Hepatocyte (in vitro differentiated cells): ENCODE results near the gene NDUFB8. TPM values are rescaled to one million over a fixed set of nuclear protein-coding genes. Genes with fewer than 3 reads are reported as not detected.

Experiments used
- DNase-seq: peaks from one replicate; pipeline ENCODE4 v3.0.0-alpha.2; 2016; ENCODE audit warnings: low spot score
- H2AFZ ChIP-seq: fragments of 200-600 bp; sonication (generic); 2 replicates; pipeline ENCODE4 v1.6.0; 2016; ENCODE audit warnings: antibody characterized with exemption, mild to moderate bottlenecking
- H3K27ac ChIP-seq: fragments of 200-600 bp; sonication (generic); 2 replicates; pipeline ENCODE4 v1.5.1; 2016; ENCODE audit warnings: mild to moderate bottlenecking
- H3K27me3 ChIP-seq: fragments of 200-600 bp; sonication (generic); 2 replicates; pipeline ENCODE4 v1.6.1; 2016
- H3K36me3 ChIP-seq: fragments of 200-600 bp; sonication (generic); replicated peaks from 2 replicates; pipeline ENCODE4 v1.5.1; 2016; ENCODE audit warnings: low read depth; ENCODE audit not compliant: insufficient read depth
- H3K4me1 ChIP-seq: fragments of 200-600 bp; sonication (generic); 2 replicates; pipeline ENCODE4 v1.5.1; 2016; ENCODE audit warnings: mild to moderate bottlenecking, moderate library complexity; ENCODE audit not compliant: insufficient read depth
- H3K4me2 ChIP-seq: fragments of 200-600 bp; sonication (generic); 2 replicates; pipeline ENCODE4 v1.6.0; 2016
- H3K4me3 ChIP-seq: fragments of 200-600 bp; sonication (generic); 2 replicates; pipeline ENCODE4 v1.5.1; 2016; ENCODE audit warnings: mild to moderate bottlenecking
- H3K79me2 ChIP-seq: fragments of 200-600 bp; sonication (generic); 2 replicates; pipeline ENCODE4 v1.6.0; 2017; ENCODE audit warnings: mild to moderate bottlenecking
- H3K9me2 ChIP-seq: fragments of 200-600 bp; sonication (generic); replicated peaks from 2 replicates; pipeline ENCODE4 v1.6.0; 2017; ENCODE audit warnings: mild to moderate bottlenecking; ENCODE audit not compliant: insufficient read depth
- H3K9me3 ChIP-seq: fragments of 200-600 bp; sonication (generic); 2 replicates; pipeline ENCODE4 v1.5.1; 2016; ENCODE audit warnings: low read depth, mild to moderate bottlenecking
- H4K20me1 ChIP-seq: fragments of 200-600 bp; sonication (generic); 2 replicates; pipeline ENCODE4 v1.6.0; 2016; ENCODE audit warnings: mild to moderate bottlenecking; ENCODE audit not compliant: insufficient read depth, poor library complexity, severe bottlenecking
- EZH2 ChIP-seq: fragments of 200-600 bp; sonication (generic); IDR thresholded peaks from 2 replicates; pipeline ENCODE4 v1.6.1; 2016; ENCODE audit warnings: antibody characterized with exemption, mild to moderate bottlenecking, borderline replicate concordance
- EZH2phosphoT487 ChIP-seq: fragments of 200-600 bp; sonication (generic); IDR thresholded peaks from one replicate; pipeline ENCODE4 v1.6.1; 2018; ENCODE audit warnings: antibody characterized with exemption, mild to moderate bottlenecking, low read depth, moderate library complexity; ENCODE audit not compliant: unreplicated experiment, severe bottlenecking
- WGBS: methylation state at CpG from one replicate; pipeline ENCODE4 v1.1.6; 2016; ENCODE audit warnings: low lambda C conversion rate; ENCODE audit errors: missing lambda C conversion rate; 5-methylcytosine and 5-hydroxymethylcytosine counted together
- polyA plus RNA-seq: library from polyadenylated mRNA; unstranded; fragments of >200 nt; fragmentation: Nextera tagmentation; extraction: Ambion mirVana; gene quantifications from 2 replicates; pipeline ENCODE4 v1.2.1, GENCODE V29; 2016
- total RNA-seq: library from RNA; depleted of rRNA; stranded (reverse); fragments of >200 nt; gene quantifications from 2 replicates; pipeline ENCODE4 v1.2.3, GENCODE V29; 2014
- TF ChIP-seq, protein P1 (sequence below): fragments of 200-600 bp; sonication (generic); IDR thresholded peaks from 2 replicates; pipeline ENCODE4 v1.5.1; 2016; ENCODE audit warnings: antibody characterized with exemption, mild to moderate bottlenecking; ENCODE audit not compliant: poor library complexity

Gene NDUFB8
- total and polyA plus RNA-seq, 2 experiments from 2014 or later = 124 to 355 TPM

DNA sequence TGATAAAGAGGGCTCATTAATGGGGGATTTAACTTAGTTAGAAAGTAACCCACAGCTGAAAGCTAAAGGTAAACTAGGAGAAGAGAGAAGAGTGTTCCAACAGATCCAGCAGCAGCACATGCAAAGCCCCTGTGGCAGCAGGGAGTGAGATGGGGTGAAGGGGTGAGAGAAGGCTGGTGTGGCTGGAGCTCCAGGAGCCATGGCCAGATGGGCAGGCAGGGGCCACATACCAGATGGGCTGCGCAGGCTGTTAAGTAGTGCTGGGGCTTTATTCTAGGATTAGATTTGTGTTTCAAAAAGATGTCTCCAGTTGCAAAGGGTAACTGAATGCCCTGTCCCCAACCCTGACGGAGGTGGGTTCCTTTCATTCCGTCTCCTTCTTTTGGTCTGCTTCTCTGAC lies 39.2 kb upstream of the NDUFB8 start:
- Histone ChIP-seq H4K20me1 (no peaks in the 10 kb centered on the region), H3K36me3 (no peaks in the 10 kb centered on the region), H3K4me2 (no peak overlapping the region), H2AFZ (no peak overlapping the region), H3K27ac (no peak overlapping the region), H3K4me3 (no peak overlapping the region), H3K9me3 (no peaks in the 10 kb centered on the region), H3K27me3 (peaks cover 63% of the 10 kb centered on the region), H3K4me1 (no peaks in the 10 kb centered on the region), H3K9me2 (no peaks in the 10 kb centered on the region), H3K79me2 (no peaks in the 10 kb centered on the region)
- WGBS = 85% methylated on average over 3 of the region's 3 CpGs
- TF ChIP-seq, protein P1, sequence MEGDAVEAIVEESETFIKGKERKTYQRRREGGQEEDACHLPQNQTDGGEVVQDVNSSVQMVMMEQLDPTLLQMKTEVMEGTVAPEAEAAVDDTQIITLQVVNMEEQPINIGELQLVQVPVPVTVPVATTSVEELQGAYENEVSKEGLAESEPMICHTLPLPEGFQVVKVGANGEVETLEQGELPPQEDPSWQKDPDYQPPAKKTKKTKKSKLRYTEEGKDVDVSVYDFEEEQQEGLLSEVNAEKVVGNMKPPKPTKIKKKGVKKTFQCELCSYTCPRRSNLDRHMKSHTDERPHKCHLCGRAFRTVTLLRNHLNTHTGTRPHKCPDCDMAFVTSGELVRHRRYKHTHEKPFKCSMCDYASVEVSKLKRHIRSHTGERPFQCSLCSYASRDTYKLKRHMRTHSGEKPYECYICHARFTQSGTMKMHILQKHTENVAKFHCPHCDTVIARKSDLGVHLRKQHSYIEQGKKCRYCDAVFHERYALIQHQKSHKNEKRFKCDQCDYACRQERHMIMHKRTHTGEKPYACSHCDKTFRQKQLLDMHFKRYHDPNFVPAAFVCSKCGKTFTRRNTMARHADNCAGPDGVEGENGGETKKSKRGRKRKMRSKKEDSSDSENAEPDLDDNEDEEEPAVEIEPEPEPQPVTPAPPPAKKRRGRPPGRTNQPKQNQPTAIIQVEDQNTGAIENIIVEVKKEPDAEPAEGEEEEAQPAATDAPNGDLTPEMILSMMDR = no peak
- TF ChIP-seq EZH2phosphoT487 (no peak), EZH2 (no peak)
- no peak for DNase-seq

DNA sequence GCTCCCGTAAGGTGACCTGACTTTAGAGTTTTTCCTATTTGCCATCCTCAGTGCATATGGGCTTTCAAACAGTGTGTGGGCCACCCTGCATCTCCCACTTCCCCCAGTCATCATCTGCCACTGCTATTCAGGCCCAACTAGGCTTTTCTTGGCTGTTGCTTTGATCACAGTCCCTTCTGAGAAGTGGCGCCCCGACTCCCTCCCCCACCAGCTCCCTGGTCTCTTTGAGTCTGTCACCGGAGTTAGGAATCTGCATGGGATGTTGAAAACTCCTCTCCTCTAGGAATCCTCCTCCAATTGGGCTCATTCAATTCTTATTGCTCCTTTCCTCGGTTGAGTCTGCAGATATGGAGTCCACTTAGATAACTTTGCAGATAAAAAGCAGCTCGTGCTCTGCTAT lies 38.2 kb upstream of the NDUFB8 start:
- no peaks in the 10 kb centered on the region for H4K20me1 ChIP-seq
- H3K4me2 ChIP-seq = no peak overlapping the region
- TF ChIP-seq EZH2 (no peak), EZH2phosphoT487 (no peak)
- TF ChIP-seq, protein P1 = no peak
- H3K27me3 ChIP-seq = peaks cover 72% of the 10 kb centered on the region
- no peaks in the 10 kb centered on the region for H3K79me2 ChIP-seq
- DNase-seq = no peak
- no peak overlapping the region for H3K27ac ChIP-seq
- H3K4me1 ChIP-seq = no peaks in the 10 kb centered on the region
- H3K9me3 ChIP-seq = no peaks in the 10 kb centered on the region
- no peaks in the 10 kb centered on the region for H3K36me3 ChIP-seq
- H3K4me3 ChIP-seq = no peak overlapping the region
- H2AFZ ChIP-seq = no peak overlapping the region
- 31% methylated on average over 6 of the region's 6 CpGs for WGBS
- no peaks in the 10 kb centered on the region for H3K9me2 ChIP-seq

DNA sequence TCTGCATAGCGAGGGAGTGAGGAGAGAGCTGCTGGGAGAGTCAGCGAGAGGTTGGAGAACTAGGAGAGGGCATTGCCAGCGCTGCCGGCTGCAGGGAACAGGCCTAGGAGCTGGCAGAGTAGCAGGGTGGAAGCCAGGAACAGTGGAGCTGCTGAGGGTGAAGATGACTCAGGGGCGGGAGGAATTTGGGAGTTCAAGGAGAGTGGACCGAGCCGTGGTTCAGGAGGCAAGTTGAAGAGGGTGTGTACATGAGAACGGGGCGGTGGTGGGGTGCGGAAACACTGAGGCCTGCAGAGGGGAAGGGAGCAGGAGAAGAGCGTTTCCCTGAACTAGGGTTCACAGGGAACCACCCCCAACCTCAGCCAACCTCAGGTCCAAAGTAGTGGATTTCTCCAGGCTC lies 37.6 kb upstream of the NDUFB8 start:
- DNase-seq = no peak

More for the DNA sequence above, 37.6 kb upstream of the NDUFB8 start:
- TF ChIP-seq EZH2 = no peak
- no peak for TF ChIP-seq EZH2phosphoT487
- TF ChIP-seq, protein P1 = no peak
- WGBS = 73% methylated on average over 11 of the region's 11 CpGs
- H3K9me3 ChIP-seq = no peaks in the 10 kb centered on the region
- no peaks in the 10 kb centered on the region for H3K4me1 ChIP-seq
- peaks cover 78% of the 10 kb centered on the region for H3K27me3 ChIP-seq
- H3K36me3 ChIP-seq = no peaks in the 10 kb centered on the region
- H3K27ac ChIP-seq = no peak overlapping the region
- no peak overlapping the region for H3K4me2 ChIP-seq
- no peaks in the 10 kb centered on the region for H3K9me2 ChIP-seq
- no peak overlapping the region for H3K4me3 ChIP-seq
- no peaks in the 10 kb centered on the region for H4K20me1 ChIP-seq
- H2AFZ ChIP-seq = no peak overlapping the region
- H3K79me2 ChIP-seq = no peaks in the 10 kb centered on the region
